Calu3 (cell line): Measurements from ENCODE around the gene MSMP. TPM values are rescaled to one million over a fixed set of nuclear protein-coding genes. Genes with fewer than 3 reads are reported as not detected.

Experiments used
- BruUV-seq: library from RNA; stranded (reverse); fragments of 400-500 nt; replicated peaks from 2 replicates; lab custom pipeline; 2021; lab: Mats Ljungman, UMichigan
- CTCF ChIA-PET: fragments of 300-600 bp; sonication (Branson Sonifier 250); formaldehyde crosslinking; loops from one replicate; lab custom pipeline; 2022; ENCODE audit warnings: antibody characterized with exemption; lab: Charles Lee
- DNase-seq: peaks from one replicate; pipeline ENCODE4 v3.0.0; 2022
- H3K27ac Mint-ChIP-seq: one replicate; pipeline ENCODE4 v1.8.0; 2022; ENCODE audit warnings: mixed read lengths; ENCODE audit not compliant: unreplicated experiment
- H3K27me3 Mint-ChIP-seq: one replicate; pipeline ENCODE4 v1.8.0; 2022; ENCODE audit warnings: mixed read lengths; ENCODE audit not compliant: unreplicated experiment
- H3K36me3 Mint-ChIP-seq: one replicate; pipeline ENCODE4 v1.8.0; 2022; ENCODE audit warnings: mild to moderate bottlenecking, moderate library complexity, mixed read lengths; ENCODE audit not compliant: insufficient read depth, unreplicated experiment
- H3K4me1 Mint-ChIP-seq: one replicate; pipeline ENCODE4 v1.8.0; 2022; ENCODE audit warnings: mild to moderate bottlenecking, low read depth, mixed read lengths; ENCODE audit not compliant: unreplicated experiment
- H3K4me3 Mint-ChIP-seq: one replicate; pipeline ENCODE4 v1.8.0; 2022; ENCODE audit warnings: mild to moderate bottlenecking, low read depth, moderate library complexity, mixed read lengths; ENCODE audit not compliant: unreplicated experiment
- H3K9me3 Mint-ChIP-seq: one replicate; pipeline ENCODE4 v1.8.0; 2022; ENCODE audit warnings: low read depth, mixed read lengths; ENCODE audit not compliant: unreplicated experiment
- CTCF ChIP-seq: fragments of 200-600 bp; IDR thresholded peaks from one replicate; pipeline ENCODE4 v1.8.0; 2022; ENCODE audit warnings: antibody characterized with exemption; ENCODE audit not compliant: unreplicated experiment
- intact Hi-C: fragments of 100-400 bp; cut with micrococcal nuclease; formaldehyde crosslinking; loops from one replicate; pipeline ENCODE4 v1.10.0; 2022; ENCODE audit not compliant: unreplicated experiment
- total RNA-seq: library from RNA; stranded (reverse); gene quantifications from 2 replicates; pipeline ENCODE4 v1.2.3, GENCODE V29; 2022

The MSMP gene
- total RNA-seq, 1 experiment from 2014 or later: not detected

GRCh38 chr9:35717132-35717870, 36.8 kb downstream of the MSMP start:
- BruUV-seq: no TSS peak
- intact Hi-C loops: no loop called here
- Mint-ChIP-seq H3K4me3 (no peak overlapping the region), H3K27ac (no peak overlapping the region), H3K27me3 (no peaks in the 10 kb centered on the region), H3K36me3 (peaks cover 37% of the 10 kb centered on the region), H3K9me3 (no peaks in the 10 kb centered on the region), H3K4me1 (no peaks in the 10 kb centered on the region)
- DNase-seq: no peak
- CTCF ChIA-PET: no interaction called here
- TF ChIP-seq CTCF: no peak

GRCh38 chr9:35716230-35716629, 37.8 kb downstream of the MSMP start:
- no peaks in the 10 kb centered on the region for H3K9me3 Mint-ChIP-seq
- H3K4me3 Mint-ChIP-seq: no peak overlapping the region
- no peaks in the 10 kb centered on the region for H3K4me1 Mint-ChIP-seq
- H3K36me3 Mint-ChIP-seq: peaks cover 44% of the 10 kb centered on the region
- CTCF ChIA-PET: no interaction called here
- BruUV-seq: no TSS peak
- H3K27me3 Mint-ChIP-seq: no peaks in the 10 kb centered on the region
- no peak for DNase-seq
- H3K27ac Mint-ChIP-seq: no peak overlapping the region
- intact Hi-C loops: no loop called here
- TF ChIP-seq CTCF: no peak

DNA sequence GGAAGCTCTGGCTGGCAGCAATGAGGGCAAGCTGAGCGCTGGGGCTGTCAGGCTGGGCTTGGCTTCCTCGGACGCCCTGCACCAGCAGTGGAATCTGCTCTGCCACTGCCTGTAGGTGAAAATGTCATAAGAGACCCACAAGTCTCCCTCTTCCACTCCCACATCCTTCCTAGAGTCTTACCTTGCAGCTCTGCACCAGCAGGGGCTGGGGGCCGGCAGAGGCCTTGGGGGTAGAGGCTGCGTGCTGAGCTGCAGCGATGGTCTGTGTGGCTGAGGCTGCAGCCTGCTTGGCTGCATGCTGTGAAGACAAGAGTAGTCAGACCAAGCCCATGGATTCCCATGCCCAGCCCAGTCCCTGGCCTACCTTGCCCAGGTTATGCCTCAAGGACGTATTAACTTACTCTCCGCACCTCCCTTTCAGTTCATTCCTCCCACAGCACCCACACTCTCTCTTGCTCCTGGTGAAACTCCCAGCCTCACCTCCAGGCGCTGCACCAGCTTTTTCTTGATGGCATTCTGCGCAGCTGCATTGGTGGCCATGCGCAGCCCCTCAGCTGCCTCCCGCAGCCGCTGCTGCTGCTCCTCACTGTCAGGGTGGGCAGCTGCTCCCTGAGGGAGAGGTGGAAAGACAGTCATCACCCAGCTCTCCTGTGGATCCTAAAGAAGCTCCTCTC, 39.4 kb downstream of the MSMP start:
- intact Hi-C loops: no loop called here
- H3K4me3 Mint-ChIP-seq: no peak overlapping the region
- H3K27me3 Mint-ChIP-seq: no peaks in the 10 kb centered on the region
- DNase-seq: no peak
- H3K36me3 Mint-ChIP-seq: peaks cover 44% of the 10 kb centered on the region
- TF ChIP-seq CTCF: no peak
- CTCF ChIA-PET: no interaction called here
- no peak overlapping the region for H3K27ac Mint-ChIP-seq
- H3K9me3 Mint-ChIP-seq: no peaks in the 10 kb centered on the region
- no TSS peak for BruUV-seq
- no peaks in the 10 kb centered on the region for H3K4me1 Mint-ChIP-seq

- TF ChIP-seq CTCF: no peak
- Mint-ChIP-seq H3K9me3 (no peaks in the 10 kb centered on the region), H3K4me1 (no peaks in the 10 kb centered on the region), H3K4me3 (no peak overlapping the region), H3K36me3 (peaks cover 49% of the 10 kb centered on the region), H3K27ac (no peak overlapping the region), H3K27me3 (no peaks in the 10 kb centered on the region)
- CTCF ChIA-PET: no interaction called here
- intact Hi-C loops: no loop called here
- DNase-seq: no peak
- no TSS peak for BruUV-seq
Observed at GRCh38 chr9:35714123-35714522, 40.0 kb downstream of the MSMP start.
